HepG2 (cell line): ENCODE data around the gene RAD23A. TPM values are rescaled to one million over a fixed set of nuclear protein-coding genes. Genes with fewer than 3 reads are reported as not detected.

Experiments used
- HOXA9 ChIP-seq: sonication (generic); formaldehyde crosslinking; IDR thresholded peaks from 2 replicates; pipeline ENCODE4 v1.8.1; 2022; ENCODE audit warnings: missing genetic modification reagents, mild to moderate bottlenecking, moderate library complexity, borderline replicate concordance
- MEIS2 ChIP-seq: sonication (generic); formaldehyde crosslinking; IDR thresholded peaks from 2 replicates; pipeline ENCODE4 v1.9.0; 2021; ENCODE audit warnings: mild to moderate bottlenecking, missing genetic modification reagents
- NAIF1 ChIP-seq: sonication (generic); formaldehyde crosslinking; IDR thresholded peaks from 2 replicates; pipeline ENCODE4 v1.5.0; 2020; ENCODE audit warnings: mild to moderate bottlenecking, missing genetic modification reagents, borderline replicate concordance
- SOX6 ChIP-seq, 2 experiments: fragments of 450-650 bp in 1 of 2; sonication (generic) in 1 of 2; formaldehyde crosslinking in 1 of 2; IDR thresholded peaks; 2 replicates each; pipeline versions ENCODE4 v1.4.0 to v1.6.1; 2017 to 2020; ENCODE audit warnings: antibody characterized with exemption in 1 of 2, mild to moderate bottlenecking in 1 of 2, missing genetic modification reagents in 1 of 2
- SYNCRIP ChIP-seq: fragments of 200-400 bp; formaldehyde crosslinking; IDR thresholded peaks from 2 replicates; pipeline ENCODE4 v1.6.1; 2018; ENCODE audit warnings: mild to moderate bottlenecking, low read depth, low read length; ENCODE audit not compliant: insufficient read depth
- ZFAT ChIP-seq: sonication (generic); formaldehyde crosslinking; conservative IDR thresholded peaks from 2 replicates; pipeline ENCODE4 v1.8.1; 2023; ENCODE audit warnings: missing genetic modification reagents, inconsistent platforms
- ZFP36L1 ChIP-seq: sonication (generic); formaldehyde crosslinking; IDR thresholded peaks from 2 replicates; pipeline ENCODE4 v1.8.0; 2022; ENCODE audit warnings: mild to moderate bottlenecking, missing genetic modification reagents, moderate library complexity
- ZFP37 ChIP-seq: sonication (generic); formaldehyde crosslinking; IDR thresholded peaks from 2 replicates; pipeline ENCODE4 v1.4.0; 2020; ENCODE audit warnings: missing genetic modification reagents, borderline replicate concordance
- ZMYM3 ChIP-seq: sonication (generic); formaldehyde crosslinking; IDR thresholded peaks from 2 replicates; pipeline ENCODE4 v1.5.1; 2020; ENCODE audit warnings: mild to moderate bottlenecking, missing genetic modification reagents
- ZNF607 ChIP-seq: sonication (generic); formaldehyde crosslinking; IDR thresholded peaks from 2 replicates; pipeline ENCODE4 v1.5.1; 2020; ENCODE audit warnings: missing genetic modification reagents, mild to moderate bottlenecking, borderline replicate concordance
- ZNF792 ChIP-seq: IDR thresholded peaks from 2 replicates; pipeline ENCODE4 v1.6.1; 2016
- ZSCAN21 ChIP-seq: sonication (generic); formaldehyde crosslinking; IDR thresholded peaks from 2 replicates; pipeline ENCODE4 v1.8.0; 2022; ENCODE audit warnings: mild to moderate bottlenecking, missing genetic modification reagents, moderate library complexity, borderline replicate concordance
- polyA plus RNA-seq, 8 experiments: library from polyadenylated mRNA; depleted of rRNA in 3 of 8; stranded (reverse) in 7 of 8; unstranded in 1 of 8; fragments of >200 nt; fragmentation: Illumina TruSeq in 4 of 8; extraction: Trizol in 4 of 8; gene quantifications; 2 replicates each; pipeline versions ENCODE4 v1.2.1 to v1.2.3, GENCODE V29; 2011 to 2016; ENCODE audit warnings: low read depth in 4 of 8, missing spikeins in 1 of 8, mixed read lengths in 1 of 8; ENCODE audit not compliant: insufficient read depth in 1 of 8
- total RNA-seq, 5 experiments: library from RNA; depleted of rRNA; stranded (reverse); fragments of >200 nt; fragmentation: Illumina TruSeq; extraction: Trizol; gene quantifications; 2 replicates each; pipeline ENCODE4 v1.2.3, GENCODE V29; 2016; ENCODE audit warnings: low read depth in 1 of 5
- TF ChIP-seq, protein P1 (sequence below): fragments of 450-650 bp; IDR thresholded peaks from 2 replicates; pipeline ENCODE4 v1.6.1; 2017; ENCODE audit warnings: mild to moderate bottlenecking
- TF ChIP-seq, protein P2 (sequence below), 2 experiments: sonication (generic) in 1 of 2; formaldehyde crosslinking in 1 of 2; IDR thresholded peaks; 2 replicates each; pipeline versions ENCODE4 v1.4.0 to v1.6.1; 2016 to 2020; ENCODE audit warnings: borderline replicate concordance in 1 of 2, low read depth in 1 of 2, mild to moderate bottlenecking in 1 of 2, missing genetic modification reagents in 1 of 2
- TF ChIP-seq, protein P3 (sequence below): sonication (generic); formaldehyde crosslinking; IDR thresholded peaks from 2 replicates; pipeline ENCODE4 v1.5.0; 2020; ENCODE audit warnings: mild to moderate bottlenecking, missing genetic modification reagents

Gene RAD23A
- total and polyA plus RNA-seq, 2 of the 13 experiments (the other 11 are each of a cell fraction or from before 2014, with no cell fraction given), result 42.5 to 54.2 TPM

DNA sequence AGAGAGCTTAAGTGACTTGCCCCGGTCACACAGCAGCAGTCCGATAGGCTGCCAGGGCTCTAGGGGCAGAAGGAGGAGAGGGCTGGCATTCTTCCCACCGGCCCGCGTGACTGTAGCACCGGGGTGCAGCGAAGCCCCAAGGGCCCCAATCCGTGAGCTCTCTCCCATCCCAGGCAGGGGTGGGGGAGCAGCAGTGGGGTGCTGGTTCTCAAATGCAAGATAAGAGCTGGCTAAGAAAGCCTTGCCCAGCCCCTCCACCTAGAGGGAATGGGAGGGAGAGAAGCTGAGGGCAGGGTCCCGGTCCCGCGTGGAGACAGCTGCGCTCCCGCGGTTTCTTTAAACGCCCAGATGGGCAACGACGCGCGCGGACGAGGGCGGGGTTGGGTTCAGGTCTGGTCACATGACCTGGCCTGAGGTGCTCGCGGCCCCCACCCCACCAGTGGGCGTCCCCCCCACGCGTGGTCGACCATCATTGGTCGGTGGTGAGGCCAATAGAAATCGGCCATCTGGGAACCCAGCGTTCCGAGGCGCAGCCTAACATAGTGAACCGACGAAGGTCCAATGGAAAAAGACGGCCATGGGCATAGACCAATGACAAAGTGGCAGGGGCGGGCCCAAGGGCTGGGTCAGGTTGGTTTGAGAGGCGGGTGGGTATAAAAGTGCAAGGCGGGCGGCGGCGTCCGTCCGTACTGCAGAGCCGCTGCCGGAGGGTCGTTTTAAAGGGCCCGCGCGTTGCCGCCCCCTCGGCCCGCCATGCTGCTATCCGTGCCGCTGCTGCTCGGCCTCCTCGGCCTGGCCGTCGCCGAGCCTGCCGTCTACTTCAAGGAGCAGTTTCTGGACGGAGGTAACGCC is 7.5 kb upstream of the RAD23A start, which contains the start of gene CALR (continued):
- TF ChIP-seq SOX6 (IDR thresholded peaks at IDR 0.05) (no peak), SOX6 (CRISPR knock-in tag; IDR thresholded peaks at IDR 0.05) (peak; percentile 12; the same call in 1 of the 2 replicates), ZFP37 (no peak), ZFAT (CRISPR knock-in tag) (no peak), ZMYM3 (CRISPR knock-in tag) (peak; percentile 83; the same call in 1 of the 2 replicates), ZNF792 (CRISPR knock-in tag) (no peak), ZFP36L1 (CRISPR knock-in tag) (no peak), MEIS2 (CRISPR knock-in tag) (no peak; the same call in none of the 2 replicates), ZSCAN21 (CRISPR knock-in tag) (0 out of 2 replicates have a peak, but pooled peaks have one; percentile 12), HOXA9 (CRISPR knock-in tag) (no peak), NAIF1 (CRISPR knock-in tag) (no peak), ZNF607 (CRISPR knock-in tag) (0 out of 2 replicates have a peak, but pooled peaks have one; percentile 16), SYNCRIP (no peak)
- TF ChIP-seq, protein P1, sequence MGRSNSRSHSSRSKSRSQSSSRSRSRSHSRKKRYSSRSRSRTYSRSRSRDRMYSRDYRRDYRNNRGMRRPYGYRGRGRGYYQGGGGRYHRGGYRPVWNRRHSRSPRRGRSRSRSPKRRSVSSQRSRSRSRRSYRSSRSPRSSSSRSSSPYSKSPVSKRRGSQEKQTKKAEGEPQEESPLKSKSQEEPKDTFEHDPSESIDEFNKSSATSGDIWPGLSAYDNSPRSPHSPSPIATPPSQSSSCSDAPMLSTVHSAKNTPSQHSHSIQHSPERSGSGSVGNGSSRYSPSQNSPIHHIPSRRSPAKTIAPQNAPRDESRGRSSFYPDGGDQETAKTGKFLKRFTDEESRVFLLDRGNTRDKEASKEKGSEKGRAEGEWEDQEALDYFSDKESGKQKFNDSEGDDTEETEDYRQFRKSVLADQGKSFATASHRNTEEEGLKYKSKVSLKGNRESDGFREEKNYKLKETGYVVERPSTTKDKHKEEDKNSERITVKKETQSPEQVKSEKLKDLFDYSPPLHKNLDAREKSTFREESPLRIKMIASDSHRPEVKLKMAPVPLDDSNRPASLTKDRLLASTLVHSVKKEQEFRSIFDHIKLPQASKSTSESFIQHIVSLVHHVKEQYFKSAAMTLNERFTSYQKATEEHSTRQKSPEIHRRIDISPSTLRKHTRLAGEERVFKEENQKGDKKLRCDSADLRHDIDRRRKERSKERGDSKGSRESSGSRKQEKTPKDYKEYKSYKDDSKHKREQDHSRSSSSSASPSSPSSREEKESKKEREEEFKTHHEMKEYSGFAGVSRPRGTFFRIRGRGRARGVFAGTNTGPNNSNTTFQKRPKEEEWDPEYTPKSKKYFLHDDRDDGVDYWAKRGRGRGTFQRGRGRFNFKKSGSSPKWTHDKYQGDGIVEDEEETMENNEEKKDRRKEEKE, result no peak
- TF ChIP-seq, protein P2, sequence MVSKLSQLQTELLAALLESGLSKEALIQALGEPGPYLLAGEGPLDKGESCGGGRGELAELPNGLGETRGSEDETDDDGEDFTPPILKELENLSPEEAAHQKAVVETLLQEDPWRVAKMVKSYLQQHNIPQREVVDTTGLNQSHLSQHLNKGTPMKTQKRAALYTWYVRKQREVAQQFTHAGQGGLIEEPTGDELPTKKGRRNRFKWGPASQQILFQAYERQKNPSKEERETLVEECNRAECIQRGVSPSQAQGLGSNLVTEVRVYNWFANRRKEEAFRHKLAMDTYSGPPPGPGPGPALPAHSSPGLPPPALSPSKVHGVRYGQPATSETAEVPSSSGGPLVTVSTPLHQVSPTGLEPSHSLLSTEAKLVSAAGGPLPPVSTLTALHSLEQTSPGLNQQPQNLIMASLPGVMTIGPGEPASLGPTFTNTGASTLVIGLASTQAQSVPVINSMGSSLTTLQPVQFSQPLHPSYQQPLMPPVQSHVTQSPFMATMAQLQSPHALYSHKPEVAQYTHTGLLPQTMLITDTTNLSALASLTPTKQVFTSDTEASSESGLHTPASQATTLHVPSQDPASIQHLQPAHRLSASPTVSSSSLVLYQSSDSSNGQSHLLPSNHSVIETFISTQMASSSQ (IDR thresholded peaks at IDR 0.05; ENCODE audit: low read depth), result no peak
- TF ChIP-seq, protein P2 (CRISPR knock-in tag; IDR thresholded peaks at IDR 0.05; ENCODE audit: borderline replicate concordance), result peak; percentile 69; the same call in 1 of the 2 replicates
- TF ChIP-seq, protein P3, sequence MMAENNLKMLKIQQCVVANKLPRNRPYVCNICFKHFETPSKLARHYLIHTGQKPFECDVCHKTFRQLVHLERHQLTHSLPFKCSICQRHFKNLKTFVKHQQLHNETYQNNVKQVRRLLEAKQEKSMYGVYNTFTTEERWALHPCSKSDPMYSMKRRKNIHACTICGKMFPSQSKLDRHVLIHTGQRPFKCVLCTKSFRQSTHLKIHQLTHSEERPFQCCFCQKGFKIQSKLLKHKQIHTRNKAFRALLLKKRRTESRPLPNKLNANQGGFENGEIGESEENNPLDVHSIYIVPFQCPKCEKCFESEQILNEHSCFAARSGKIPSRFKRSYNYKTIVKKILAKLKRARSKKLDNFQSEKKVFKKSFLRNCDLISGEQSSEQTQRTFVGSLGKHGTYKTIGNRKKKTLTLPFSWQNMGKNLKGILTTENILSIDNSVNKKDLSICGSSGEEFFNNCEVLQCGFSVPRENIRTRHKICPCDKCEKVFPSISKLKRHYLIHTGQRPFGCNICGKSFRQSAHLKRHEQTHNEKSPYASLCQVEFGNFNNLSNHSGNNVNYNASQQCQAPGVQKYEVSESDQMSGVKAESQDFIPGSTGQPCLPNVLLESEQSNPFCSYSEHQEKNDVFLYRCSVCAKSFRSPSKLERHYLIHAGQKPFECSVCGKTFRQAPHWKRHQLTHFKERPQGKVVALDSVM (CRISPR knock-in tag), result 0 out of 2 replicates have a peak, but pooled peaks have one; percentile 18
